TTC549 (cell line): ENCODE data around the gene UBXN6.

Experiments used
- FAIRE-seq: peaks from 2 replicates; lab custom pipeline; 2012; peaks lifted over from hg19 to GRCh38; lab: Jason Lieb, UNC

UBXN6 gene

GRCh38 chr19:4457654-4458395 is at the start of gene UBXN6:
TSS of gene UBXN6 (minus strand) at chr19:4457794. CDS start at chr19:4457697, 97 bp downstream.
- peak; percentile 68 for FAIRE-seq

GRCh38 chr19:4507150-4507452 is 49.5 kb upstream of the UBXN6 start:
- no peak for FAIRE-seq

DNA sequence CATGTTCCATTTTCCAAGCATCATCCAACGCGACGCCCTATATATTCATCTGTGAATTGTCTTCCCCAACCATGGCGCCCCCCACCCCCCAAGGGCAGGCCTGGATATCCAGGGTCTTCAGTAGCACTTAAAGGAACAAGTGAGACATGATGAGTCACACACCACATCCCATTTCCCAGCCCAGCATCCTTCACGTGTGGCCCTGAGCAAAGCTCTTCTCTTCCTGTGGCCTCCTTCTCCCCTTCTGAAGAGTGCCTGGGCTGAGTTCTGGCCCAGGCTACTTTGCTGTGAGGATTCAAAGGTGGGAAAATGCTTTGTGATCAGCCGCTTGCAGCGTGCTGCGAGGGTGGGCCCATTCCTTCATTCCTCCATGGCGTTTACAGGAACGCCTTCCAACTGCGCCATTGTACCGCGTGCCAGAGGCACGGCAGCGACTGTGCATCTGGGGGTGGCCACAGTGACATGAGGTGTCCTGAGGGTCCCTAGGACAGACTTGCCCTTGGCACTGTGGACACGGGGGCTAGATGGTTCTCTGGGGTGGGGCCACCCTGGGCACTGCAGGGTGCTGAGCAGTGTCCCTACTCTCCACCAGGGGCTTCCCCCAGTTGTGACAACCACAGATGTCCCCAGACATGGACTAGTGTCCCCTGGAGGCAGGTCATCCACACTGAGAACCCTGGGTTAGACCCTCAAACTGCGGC is 49.0 kb upstream of the UBXN6 start:
- no peak for FAIRE-seq

DNA sequence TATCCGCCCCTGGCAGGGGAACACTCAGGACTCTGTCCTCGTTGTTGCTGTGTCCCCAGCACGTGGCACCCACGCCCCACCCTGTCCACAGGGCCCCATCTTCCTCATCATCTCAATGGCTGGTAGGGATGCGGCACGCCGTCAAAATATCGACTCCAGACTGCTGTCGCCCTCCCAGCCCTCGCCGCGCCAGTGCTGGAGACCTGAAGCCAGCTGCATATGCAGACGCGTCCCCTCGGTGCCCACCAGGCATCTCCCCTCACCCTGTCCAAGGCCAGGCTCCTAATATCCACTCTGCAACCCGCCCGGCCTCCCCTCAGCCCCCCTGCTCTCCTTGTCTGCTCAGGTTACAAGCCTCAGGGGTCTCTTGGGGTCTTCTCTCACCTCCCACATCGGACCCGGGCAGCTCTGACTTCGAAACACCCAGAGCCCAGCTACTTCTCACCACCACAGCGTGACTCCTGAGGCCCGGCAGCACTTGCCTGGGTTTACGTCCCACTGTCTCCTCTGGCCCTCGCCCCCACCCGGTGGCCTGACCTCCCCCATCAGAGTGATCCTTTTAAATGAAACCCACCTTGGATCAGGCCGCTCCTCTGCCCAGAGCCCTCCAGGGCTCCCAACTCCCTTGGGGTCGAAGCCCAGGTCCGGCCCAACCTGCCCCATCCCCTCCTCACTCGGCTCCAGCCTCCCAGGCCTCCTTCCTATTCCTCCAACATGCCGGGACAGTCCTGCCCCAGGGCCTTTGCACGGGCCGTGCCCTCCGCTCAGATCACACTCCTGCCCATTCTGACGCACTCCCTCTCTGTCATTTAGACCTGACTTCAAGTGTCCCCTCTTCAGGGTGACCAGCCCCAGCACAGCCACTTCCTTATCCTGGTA is 48.2 kb upstream of the UBXN6 start:
- FAIRE-seq, result no peak

GRCh38 chr19:4504891-4505569 is 47.4 kb upstream of the UBXN6 start:
- FAIRE-seq, result no peak

GRCh38 chr19:4504297-4504701 is 46.7 kb upstream of the UBXN6 start:
- no peak for FAIRE-seq

DNA sequence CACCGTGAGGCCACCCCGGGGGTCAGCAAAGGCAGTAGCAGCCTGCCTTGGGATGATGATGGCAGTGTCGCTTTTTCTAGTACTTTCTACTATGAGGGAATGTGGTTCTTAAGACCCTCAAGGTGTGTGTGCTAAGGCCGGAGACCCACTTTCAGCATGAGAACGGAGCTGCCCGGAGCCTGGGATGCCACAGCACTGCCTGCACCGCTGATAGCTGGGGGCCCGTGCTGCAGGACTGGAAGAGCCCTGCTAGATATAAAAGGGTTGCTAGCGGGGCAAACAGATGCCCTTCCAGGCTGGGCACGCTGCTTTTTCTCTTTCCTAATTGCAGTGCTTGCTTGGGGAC is 46.2 kb upstream of the UBXN6 start:
- FAIRE-seq, result no peak

- no peak for FAIRE-seq
Observed at GRCh38 chr19:4503132-4503824, 45.7 kb upstream of the UBXN6 start.

GRCh38 chr19:4502282-4503131 is 44.9 kb upstream of the UBXN6 start:
- no peak for FAIRE-seq

GRCh38 chr19:4501691-4502090 is 44.1 kb upstream of the UBXN6 start:
- FAIRE-seq, result no peak

DNA sequence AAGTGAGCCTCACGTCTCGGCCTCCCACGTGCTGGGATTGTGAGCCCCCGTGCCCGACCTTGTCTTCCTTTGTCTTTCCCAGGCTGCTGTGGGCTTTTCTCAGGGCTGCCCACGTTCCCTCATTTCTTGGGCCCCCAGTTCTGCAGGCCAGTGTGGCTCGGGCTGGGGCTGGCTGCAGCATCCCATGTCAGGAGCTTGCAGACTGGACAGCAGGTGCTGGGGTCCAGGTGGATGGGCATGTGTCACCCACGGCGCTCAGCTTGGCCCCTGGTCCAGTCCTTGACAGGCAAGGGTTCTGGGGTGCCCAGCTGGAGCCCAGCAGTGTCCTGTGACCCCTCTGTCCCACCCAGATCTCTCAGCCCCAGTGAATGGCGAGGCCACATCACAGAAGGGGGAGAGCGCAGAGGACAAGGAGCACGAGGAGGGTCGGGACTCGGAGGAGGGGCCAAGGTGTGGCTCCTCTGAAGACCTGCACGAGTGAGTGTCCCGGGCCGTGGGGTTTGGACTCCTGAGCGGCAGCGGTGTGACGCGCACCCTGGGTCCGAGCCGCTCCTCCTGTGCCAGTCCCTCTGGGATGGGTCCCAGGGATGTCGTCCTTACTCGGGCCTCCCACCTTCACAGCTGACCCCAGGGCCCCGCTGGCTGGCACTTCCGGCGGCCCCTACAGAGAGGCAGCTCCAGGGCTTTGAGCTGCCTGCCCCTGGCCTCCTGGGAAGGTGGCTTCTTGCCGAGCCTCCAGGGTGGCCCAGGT is 43.4 kb upstream of the UBXN6 start:
- FAIRE-seq, result no peak

DNA sequence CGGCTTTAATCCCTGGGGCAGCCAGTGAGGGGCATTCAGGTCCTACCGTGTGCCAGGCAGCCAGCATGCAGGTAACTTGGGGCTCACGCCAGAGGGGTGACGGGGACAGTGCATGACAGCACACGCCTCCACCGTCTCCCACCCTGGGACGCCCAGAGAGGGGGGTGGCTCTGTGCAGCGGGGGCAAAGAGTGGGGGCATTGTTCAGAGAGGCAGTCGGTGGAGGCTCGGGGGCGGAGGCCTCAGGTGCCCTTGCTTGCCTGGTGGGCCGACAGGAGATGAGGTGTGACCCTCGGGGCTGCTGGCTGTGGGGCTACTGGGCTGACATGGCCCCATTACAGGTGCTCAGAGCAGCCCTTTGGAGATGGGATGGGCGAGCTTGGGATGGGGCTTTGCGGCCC is 42.3 kb upstream of the UBXN6 start:
- FAIRE-seq, result no peak

DNA sequence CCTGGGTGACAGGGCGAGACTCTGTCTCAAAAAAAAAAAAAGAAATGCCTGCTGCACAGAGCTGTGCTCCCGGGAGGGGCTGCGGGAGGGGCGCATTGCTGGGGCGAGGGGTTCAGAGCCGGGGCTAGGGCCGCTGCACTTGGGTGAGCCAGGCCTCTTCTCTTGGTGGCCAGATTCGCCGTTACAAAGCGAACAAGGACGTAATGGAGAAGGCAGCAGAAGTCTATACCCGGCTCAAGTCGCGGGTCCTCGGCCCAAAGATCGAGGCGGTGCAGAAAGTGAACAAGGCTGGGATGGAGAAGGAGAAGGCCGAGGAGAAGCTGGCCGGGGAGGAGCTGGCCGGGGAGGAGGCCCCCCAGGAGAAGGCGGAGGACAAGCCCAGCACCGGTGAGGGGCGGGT is 41.7 kb upstream of the UBXN6 start:
- FAIRE-seq, result no peak

- FAIRE-seq, result no peak
Observed at GRCh38 chr19:4498694-4499093, 41.1 kb upstream of the UBXN6 start.

- no peak for FAIRE-seq
Observed at GRCh38 chr19:4497770-4498389, 40.3 kb upstream of the UBXN6 start.

GRCh38 chr19:4496304-4496703 is 38.7 kb upstream of the UBXN6 start:
- no peak for FAIRE-seq

GRCh38 chr19:4495471-4495870 is 37.9 kb upstream of the UBXN6 start:
- no peak for FAIRE-seq

GRCh38 chr19:4494691-4495064 is 37.1 kb upstream of the UBXN6 start:
- no peak for FAIRE-seq

DNA sequence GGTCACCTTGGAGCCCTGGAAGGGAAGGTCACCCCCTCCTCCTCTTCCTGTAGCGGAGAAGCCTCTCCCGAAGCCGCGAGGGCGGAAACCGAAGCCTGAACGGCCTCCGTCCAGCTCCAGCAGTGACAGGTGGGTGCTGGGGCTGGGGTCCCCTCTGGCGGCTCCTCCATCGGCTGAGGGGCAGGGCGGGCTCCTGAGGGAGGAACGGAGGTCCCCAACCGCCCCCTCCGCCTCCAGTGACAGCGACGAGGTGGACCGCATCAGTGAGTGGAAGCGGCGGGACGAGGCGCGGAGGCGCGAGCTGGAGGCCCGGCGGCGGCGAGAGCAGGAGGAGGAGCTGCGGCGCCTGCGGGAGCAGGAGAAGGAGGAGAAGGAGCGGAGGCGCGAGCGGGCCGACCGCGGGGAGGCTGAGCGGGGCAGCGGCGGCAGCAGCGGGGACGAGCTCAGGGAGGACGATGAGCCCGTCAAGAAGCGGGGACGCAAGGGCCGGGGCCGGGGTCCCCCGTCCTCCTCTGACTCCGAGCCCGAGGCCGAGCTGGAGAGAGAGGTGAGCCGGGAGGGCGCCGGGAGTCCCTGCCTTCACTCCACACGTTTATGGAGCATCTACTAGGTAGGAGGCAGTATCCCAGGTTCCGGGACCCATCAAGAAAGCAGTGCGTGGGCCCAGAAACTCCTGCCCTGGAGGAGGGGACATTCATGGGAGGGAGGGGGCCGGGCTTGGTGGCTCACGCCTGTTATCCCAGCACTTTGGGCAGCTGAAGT is 36.5 kb upstream of the UBXN6 start:
- no peak for FAIRE-seq
